Fibroblast of villous mesenchyme (primary cell): Measurements from ENCODE around the gene AMER3. TPM values are rescaled to one million over a fixed set of nuclear protein-coding genes. Genes with fewer than 3 reads are reported as not detected.

Source experiments
- DNase-seq: peaks from one replicate; pipeline ENCODE4 v3.0.0-alpha.2; 2010; ENCODE audit warnings: low read depth
- H3K4me3 ChIP-seq: 2 replicates; pipeline ENCODE4 v1.5.1; 2011; ENCODE audit warnings: low read depth, mild to moderate bottlenecking, low read length
- CTCF ChIP-seq: IDR thresholded peaks from 2 replicates; pipeline ENCODE4 v1.5.1; 2012; ENCODE audit warnings: low read depth, mild to moderate bottlenecking, low read length; ENCODE audit not compliant: insufficient read depth
- total RNA-seq: library from RNA; depleted of rRNA; stranded (reverse); fragments of >200 nt; gene quantifications from 2 replicates; pipeline ENCODE4 v1.2.3, GENCODE V29; 2012

AMER3 gene
- total RNA-seq, 1 donor: not detected

DNA sequence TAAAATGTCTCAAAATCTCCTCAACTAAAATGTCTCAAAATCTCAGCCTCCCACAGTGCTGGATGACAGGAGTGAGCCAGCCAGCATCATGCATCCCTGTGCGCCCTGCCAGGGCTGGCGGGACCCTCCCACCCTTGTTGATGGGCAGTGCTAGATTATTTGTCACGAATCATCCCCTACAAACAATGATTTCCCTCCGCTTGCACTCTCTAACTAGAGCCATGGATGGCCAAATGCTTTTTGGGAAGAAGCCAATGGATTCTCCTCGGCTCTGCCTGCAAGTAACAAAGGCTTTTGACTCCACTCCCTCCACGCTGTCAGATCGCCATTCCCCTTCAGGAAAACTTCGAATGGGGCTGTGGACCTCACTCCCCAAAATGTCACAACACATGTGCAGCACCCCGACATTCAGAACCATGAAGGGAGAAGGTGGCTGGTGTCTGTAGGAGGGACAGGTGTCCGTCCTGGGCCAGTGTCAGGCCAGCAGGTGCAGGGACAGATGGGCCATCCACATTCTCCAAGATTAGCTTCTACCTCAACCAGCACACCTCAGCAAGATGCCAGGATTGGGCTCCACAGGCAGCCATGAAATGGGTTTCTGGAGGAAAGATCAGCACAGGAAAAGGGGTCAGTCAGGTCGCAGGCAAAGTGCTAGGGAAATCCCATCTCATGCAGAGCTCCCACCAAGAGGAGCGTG lies 11.5 kb downstream of the AMER3 start:
- DNase-seq: no peak
- TF ChIP-seq CTCF: no peak
- no peak overlapping the region for H3K4me3 ChIP-seq

GRCh38 chr2:130767408-130767775 lies 12.1 kb downstream of the AMER3 start:
- DNase-seq: no peak
- no peak overlapping the region for H3K4me3 ChIP-seq
- TF ChIP-seq CTCF: no peak

DNA sequence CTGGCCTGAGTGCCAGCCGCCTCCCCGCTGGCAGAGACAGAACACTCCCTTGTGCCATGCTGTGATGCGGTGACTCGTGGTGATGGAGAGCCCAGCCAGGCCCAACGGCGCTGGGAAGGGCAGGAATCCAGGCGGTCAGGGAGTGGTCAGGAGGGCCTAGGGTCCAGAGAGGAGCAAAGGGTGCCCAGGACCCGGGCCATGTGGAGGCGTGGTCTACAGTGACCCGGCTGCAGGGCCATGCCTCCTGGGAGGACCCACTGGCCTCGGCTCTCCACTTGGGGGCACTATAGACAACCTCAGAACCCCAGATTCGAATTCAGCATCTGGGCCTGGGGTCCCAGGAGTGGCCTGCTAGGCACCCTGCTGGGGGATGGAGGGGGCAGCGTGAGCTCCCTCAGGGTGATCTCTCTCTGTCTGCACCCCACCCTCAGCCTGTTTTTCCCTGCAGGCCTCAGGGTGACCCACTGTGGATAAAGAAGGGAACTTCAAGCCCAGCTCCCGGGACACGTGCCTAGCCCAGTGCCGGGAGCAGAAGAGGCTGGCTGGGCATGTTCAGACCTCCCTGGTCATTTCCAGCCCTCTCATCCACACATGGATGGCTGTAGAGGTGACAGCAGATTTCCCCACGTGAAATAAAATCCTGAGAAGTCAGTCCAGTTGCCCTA lies 13.0 kb downstream of the AMER3 start:
- DNase-seq: no peak
- H3K4me3 ChIP-seq: no peak overlapping the region
- no peak for TF ChIP-seq CTCF

DNA sequence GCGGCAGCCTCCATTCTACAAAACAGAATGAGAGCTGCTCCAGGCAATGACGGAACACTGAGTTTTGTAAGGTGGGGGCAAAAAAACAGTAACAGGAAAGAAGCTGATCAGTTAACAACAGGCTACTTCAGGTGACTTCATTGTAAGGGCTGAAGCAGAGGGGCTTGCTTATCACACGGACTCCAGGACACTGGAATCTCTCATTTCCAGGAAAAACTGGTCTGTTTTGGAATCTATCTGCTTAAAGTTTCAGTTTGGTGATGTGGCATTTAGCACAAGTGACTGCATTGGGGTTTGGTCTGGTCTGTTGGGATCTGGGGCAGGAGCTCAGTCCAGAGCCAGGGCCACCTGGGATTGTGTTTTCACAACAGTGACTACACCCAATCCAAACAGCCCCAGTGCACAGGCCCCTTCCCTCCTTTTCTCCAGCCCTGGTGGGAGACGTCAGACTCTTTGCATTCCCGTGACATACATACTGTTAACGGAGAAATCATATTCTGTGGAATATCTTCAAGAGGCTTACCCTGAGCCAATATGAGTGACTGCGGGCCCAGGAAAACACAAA lies 14.1 kb downstream of the AMER3 start:
- no peak for TF ChIP-seq CTCF
- no peak for DNase-seq
- no peak overlapping the region for H3K4me3 ChIP-seq

DNA sequence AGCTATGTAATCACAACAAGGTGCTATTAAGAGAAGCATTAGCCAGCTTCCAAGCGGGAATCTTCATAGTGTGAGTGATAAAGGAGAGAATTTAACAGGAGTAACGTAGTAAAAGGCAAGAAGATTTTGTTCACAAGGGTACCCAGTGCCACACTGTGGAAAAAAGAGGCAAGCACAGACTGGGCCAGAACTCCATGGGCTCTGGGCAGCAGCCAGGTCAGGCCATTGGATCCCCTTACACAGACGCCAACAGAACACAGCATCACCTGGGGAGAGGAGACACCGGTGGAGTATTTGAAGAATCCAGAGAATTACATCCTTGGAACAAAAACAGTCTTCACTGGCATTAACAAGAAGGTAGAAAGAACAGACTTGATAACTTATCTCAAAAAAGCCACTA lies 21.2 kb downstream of the AMER3 start:
- TF ChIP-seq CTCF: no peak
- DNase-seq: no peak
- no peak overlapping the region for H3K4me3 ChIP-seq

GRCh38 chr2:130778781-130779180 lies 23.4 kb downstream of the AMER3 start:
- no peak for DNase-seq
- no peak overlapping the region for H3K4me3 ChIP-seq
- TF ChIP-seq CTCF: no peak
